ENCODE data around the gene PFKL.

The PFKL gene

GRCh38 chr21:44312716-44313115, 12.9 kb downstream of the PFKL start:
- no peak for DNase-seq (ENCODE audit: low read depth)
- H3K4me3 ChIP-seq (ENCODE audit: low read depth, low read length) = no peak overlapping the region
- in situ Hi-C loops (cut with HindIII; ENCODE audit: low sequenced_read_pairs) = no loop called here
- TF ChIP-seq CTCF (IDR thresholded peaks at IDR 0.05; ENCODE audit: low read depth, low read length, missing control alignments) = no peak

GRCh38 chr21:44313451-44313850, 13.6 kb downstream of the PFKL start:
- H3K4me3 ChIP-seq (ENCODE audit: low read depth, low read length) = no peak overlapping the region
- TF ChIP-seq CTCF (IDR thresholded peaks at IDR 0.05; ENCODE audit: low read depth, low read length, missing control alignments) = no peak
- no peak for DNase-seq (ENCODE audit: low read depth)
- in situ Hi-C loops (cut with HindIII; ENCODE audit: low sequenced_read_pairs) = no loop called here

GRCh38 chr21:44314128-44314527, 14.3 kb downstream of the PFKL start:
- H3K4me3 ChIP-seq (ENCODE audit: low read depth, low read length) = no peak overlapping the region
- in situ Hi-C loops (cut with HindIII; ENCODE audit: low sequenced_read_pairs) = no loop called here
- DNase-seq (ENCODE audit: low read depth) = no peak
- no peak for TF ChIP-seq CTCF (IDR thresholded peaks at IDR 0.05; ENCODE audit: low read depth, low read length, missing control alignments)

GRCh38 chr21:44314561-44314960, 14.7 kb downstream of the PFKL start:
- TF ChIP-seq CTCF (IDR thresholded peaks at IDR 0.05; ENCODE audit: low read depth, low read length, missing control alignments) = no peak
- no peak for DNase-seq (ENCODE audit: low read depth)
- in situ Hi-C loops (cut with HindIII; ENCODE audit: low sequenced_read_pairs) = no loop called here
- H3K4me3 ChIP-seq (ENCODE audit: low read depth, low read length) = no peak overlapping the region

- DNase-seq (ENCODE audit: low read depth) = no peak
- no peak overlapping the region for H3K4me3 ChIP-seq (ENCODE audit: low read depth, low read length)
- in situ Hi-C loops (cut with HindIII; ENCODE audit: low sequenced_read_pairs) = no loop called here
- TF ChIP-seq CTCF (IDR thresholded peaks at IDR 0.05; ENCODE audit: low read depth, low read length, missing control alignments) = no peak
Observed at GRCh38 chr21:44315691-44316203, 15.9 kb downstream of the PFKL start.

- no peak for TF ChIP-seq CTCF (IDR thresholded peaks at IDR 0.05; ENCODE audit: low read depth, low read length, missing control alignments)
- in situ Hi-C loops (cut with HindIII; ENCODE audit: low sequenced_read_pairs) = no loop called here
- no peak overlapping the region for H3K4me3 ChIP-seq (ENCODE audit: low read depth, low read length)
- no peak for DNase-seq (ENCODE audit: low read depth)
Observed at GRCh38 chr21:44316277-44316900, 16.5 kb downstream of the PFKL start.

Data from astrocyte of the cerebellum (primary cell).